EH (cell line): ENCODE data around the gene ABHD5.
A peak's percentile ranks its signal among the peaks of the same experiment; 100 is the strongest.

Source experiments
- DNase-seq: peaks from one replicate; pipeline ENCODE4 v3.0.0-alpha.2; 2015; ENCODE audit warnings: low read depth

Gene ABHD5

DNA sequence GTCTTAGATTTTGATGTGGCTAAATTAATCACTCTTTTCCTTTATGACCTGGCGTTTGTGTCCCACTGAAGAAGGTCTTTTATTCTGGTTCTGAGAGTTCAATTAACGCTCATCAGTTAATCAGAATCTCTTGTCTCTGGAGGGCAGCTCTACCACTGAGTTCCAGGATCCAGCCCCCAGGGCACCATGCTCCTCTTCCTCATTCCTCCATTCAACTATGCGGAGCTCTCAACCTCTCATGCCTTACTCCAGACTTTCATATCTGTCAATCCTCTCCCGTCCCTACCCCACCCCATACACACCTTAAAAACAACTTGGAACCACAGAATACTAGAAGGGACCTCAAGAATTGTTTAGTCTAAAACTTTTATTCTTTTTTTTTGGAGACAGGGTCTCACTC, 4.8 kb upstream of the ABHD5 start:
- no peak for DNase-seq

GRCh38 chr3:43686333-43686699, 4.4 kb upstream of the ABHD5 start:
- DNase-seq: no peak

DNA sequence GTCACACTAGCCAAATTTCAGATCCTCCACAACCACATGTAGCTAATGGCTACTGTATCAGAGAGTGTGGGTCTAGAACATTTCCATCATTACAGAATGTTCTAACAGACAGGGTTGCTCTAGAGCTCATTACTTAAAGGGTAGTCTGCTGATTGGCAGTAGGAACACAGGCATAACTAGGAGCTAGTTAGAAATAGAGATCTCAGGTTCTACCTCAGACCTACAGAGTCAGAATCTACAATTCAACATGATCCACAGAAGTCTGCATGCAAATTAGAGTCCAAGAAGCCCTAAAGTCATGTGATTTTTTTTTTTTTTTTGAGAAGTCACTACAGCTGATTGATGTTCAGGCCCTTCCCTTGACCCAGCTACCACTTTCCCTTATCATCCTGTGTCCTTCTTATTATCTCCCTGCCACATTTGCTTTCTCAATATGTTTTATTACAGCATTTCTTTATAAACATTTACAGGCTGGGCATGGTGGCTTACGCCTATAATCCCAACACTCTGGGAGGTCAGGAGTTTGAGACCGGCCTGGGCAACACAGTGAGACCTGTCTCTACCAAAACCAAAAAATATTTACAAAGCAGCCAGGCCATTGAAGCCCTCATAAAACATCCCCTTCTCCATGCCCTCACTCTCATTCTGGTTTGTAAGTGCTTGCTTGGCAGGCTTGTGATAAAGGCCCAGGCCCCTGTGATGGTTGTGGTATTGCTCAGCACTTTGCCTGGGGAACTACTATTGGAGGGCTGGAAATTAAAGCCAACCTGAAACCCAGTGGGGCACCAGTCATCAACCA, 3.8 kb upstream of the ABHD5 start:
- no peak for DNase-seq

GRCh38 chr3:43687499-43687811, 3.3 kb upstream of the ABHD5 start:
- no peak for DNase-seq

DNA sequence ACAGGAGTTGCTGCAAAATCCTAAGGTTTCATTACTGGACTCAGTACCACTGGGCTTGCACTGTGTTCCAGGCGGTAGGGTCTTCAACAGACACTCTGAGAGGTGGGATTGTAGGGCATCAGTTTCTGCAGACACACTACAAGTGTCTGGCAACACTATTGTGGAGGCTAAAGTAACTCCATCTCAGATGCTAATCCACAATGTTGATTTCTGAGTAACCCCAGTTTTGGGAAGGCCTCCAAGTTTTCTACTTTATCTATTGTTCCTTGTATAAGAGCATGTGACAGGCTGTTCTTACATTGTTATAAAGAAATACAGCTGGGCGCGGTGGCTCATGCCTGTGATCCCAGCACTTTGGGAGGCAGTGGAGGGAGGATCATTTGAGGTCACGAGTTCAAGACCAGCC, 2.5 kb upstream of the ABHD5 start:
- DNase-seq: no peak

DNA sequence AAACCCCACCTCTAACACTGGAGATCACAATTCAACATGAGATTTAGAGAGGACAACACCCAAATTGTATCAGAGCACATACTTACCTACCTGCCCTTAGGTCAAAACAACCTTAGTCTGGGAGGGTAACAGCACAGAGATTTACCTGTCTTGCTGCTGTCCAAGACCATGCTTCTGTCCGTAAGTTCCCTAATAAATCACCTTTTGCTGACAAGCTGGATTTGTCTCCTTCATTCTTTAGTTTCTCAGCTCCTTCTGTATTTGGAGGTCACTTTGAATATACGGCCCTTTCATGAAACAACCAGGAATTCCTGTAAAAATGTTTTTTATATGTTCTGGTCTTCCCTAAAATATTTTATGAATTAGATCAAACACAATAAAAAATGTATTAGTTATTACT, 1.6 kb upstream of the ABHD5 start:
- no peak for DNase-seq

DNA sequence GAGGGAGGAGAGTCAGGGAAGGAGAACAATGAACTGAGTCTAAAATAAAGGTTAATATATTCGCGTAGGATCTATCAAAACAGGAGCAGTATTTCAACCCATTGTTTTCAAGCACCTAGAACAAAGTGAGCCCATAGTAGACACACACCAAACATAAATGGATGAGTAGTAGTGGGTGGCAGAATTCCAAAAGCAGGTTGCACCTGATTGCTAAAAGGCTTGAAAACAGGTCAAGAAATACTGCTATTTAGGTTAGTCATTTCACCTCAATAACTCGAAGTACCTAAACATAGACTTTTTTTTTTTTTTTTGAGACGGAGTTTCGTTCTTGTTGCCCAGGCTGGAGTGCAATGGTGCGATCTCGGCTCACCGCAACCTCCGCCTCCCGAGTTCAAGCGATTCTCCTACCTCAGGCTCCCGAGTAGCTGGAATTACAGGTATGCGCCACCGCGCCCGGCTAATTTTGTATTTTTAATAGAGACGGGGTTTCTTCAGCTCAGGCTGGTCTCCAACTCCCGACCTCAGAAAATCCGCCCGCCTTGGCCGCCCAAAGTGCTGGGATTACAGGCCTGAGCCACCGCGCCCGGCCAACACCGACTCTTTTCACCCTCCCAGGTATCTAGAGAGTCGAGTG, 855 bp upstream of the ABHD5 start:
- DNase-seq: no peak

DNA sequence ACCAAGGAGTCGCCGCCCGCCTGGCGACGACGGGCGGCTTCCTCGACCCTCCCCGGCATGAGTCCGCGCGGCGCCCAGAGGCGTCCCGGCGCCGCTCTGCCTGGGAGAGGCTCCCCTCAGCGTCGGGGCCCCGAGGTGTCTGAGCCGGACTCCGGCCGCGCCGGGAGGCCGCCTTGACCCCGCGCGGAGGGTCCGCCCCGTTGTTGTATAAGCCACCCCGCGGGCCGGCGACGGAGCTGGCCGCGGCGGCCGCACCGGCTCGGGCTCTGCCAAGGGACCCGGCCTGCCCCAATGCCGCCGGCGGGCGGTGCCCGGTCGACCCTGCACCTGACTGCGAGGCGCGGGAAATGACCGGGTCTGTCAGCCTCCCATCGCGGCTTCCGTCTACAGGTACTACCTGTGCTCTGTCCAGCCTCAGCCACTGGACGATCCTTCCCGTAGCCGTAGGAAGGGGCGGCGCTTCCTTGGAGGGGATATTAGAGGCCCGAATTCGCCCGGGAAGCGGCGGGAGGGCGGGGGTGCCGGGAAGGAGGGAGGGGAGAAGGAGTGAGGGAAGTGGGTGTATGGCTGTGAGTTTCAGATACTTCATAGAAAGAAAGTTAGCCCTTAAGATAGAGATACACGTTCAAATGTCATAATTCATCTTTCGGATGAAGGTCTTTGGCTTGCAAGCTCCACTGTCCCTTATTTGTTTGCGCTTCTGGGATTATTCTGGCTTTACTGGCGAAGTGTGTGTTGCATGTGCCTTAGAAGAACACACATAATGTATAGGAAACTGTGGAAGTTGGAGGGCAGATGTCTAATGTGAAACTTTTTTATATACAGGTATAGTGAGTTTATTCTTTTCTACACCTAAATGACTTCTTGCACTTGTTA, 620 bp downstream of the ABHD5 start:
- peak; percentile 56 for DNase-seq

- peak; percentile 9 for DNase-seq
Observed at GRCh38 chr3:43692085-43692855, 1.5 kb downstream of the ABHD5 start.

GRCh38 chr3:43692971-43693370, 2.2 kb downstream of the ABHD5 start:
- no peak for DNase-seq

DNA sequence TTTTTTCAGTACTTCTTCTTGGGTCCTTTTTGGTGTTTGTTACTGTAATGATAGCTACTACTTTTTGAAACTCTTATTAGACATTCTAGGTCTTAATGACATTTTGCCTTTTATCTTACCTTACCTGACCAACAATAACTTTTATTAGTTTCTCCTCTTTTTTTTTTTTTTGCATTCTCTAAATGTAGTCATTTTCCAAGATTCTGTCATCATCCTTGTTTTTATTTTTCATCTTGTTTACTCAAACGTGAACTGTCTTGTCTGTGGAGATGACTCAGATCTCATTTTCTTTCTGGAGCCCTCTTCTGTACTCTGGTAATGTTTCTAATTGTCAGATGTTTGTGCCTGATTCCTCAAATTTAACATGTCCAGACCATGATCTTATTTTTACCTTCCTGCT, 2.9 kb downstream of the ABHD5 start:
- DNase-seq: peak; percentile 23

GRCh38 chr3:43695443-43695842, 4.7 kb downstream of the ABHD5 start:
- peak; percentile 60 for DNase-seq

GRCh38 chr3:43695863-43696262, 5.1 kb downstream of the ABHD5 start:
- DNase-seq: no peak

GRCh38 chr3:43696441-43696840, 5.7 kb downstream of the ABHD5 start:
- DNase-seq: no peak

DNA sequence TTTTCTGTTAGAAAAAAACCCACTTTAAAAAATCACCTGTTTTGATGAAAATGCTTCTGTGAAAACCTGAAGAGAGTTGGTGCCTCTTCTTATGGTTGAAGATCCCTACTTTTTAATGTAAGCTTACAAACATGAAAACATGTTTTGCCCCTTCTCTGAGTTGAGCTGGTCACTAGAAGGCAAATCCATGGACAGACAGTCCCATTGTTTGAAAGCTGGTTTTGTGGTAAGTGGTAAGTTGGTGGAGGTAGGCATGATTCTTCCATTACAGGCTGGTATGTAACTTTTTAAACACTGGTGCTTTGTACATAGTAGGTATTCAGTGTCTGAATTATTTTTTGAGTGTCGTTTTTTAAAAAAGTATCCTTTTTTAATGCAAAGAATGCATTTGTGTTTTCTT, 6.1 kb downstream of the ABHD5 start:
- no peak for DNase-seq

DNA sequence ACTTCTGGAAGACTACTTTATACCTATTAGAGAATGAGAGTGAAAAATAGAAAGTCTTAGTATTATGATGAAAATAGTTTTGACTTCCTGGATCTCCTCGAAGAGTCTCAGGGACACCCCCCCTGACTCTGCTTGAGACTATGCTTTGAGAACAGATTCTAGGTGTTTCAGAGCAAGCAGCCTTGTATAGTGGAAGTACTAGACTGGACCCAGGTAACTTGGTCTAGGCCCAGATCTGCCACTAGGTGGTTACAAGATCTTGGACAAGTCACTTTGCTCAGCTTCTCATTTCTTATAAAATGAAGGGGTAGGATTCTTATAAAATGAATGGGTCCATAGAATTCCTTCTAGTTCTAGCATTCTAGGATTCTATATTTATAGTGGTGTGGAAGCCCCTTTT, 9.1 kb downstream of the ABHD5 start:
- DNase-seq: peak; percentile 26

- no peak for DNase-seq
Observed at GRCh38 chr3:43704697-43705096, 14.0 kb downstream of the ABHD5 start.

GRCh38 chr3:43706342-43706741, 15.6 kb downstream of the ABHD5 start:
- DNase-seq: no peak

DNA sequence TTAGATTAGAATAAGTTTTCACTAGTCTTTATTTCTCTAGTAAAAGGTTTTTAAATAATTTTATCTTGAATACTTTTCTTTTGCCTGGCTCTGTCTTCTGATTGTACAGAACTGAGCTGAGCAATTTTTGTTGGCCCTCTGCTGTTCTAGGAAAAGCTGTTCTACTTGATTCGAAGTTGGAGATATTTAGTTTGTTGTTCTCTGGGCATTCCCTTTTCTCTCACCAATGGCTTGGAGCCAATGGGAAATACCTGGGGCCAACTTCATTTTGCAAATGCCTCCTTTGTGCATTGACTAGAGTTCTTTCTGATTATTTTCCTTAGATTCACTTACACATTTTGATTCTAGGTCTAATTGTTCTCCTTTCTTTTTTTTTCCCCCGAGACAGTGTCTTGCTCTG, 16.5 kb downstream of the ABHD5 start:
- DNase-seq: no peak

- DNase-seq: peak; percentile 94
Observed at GRCh38 chr3:43707998-43708397, 17.3 kb downstream of the ABHD5 start.

DNA sequence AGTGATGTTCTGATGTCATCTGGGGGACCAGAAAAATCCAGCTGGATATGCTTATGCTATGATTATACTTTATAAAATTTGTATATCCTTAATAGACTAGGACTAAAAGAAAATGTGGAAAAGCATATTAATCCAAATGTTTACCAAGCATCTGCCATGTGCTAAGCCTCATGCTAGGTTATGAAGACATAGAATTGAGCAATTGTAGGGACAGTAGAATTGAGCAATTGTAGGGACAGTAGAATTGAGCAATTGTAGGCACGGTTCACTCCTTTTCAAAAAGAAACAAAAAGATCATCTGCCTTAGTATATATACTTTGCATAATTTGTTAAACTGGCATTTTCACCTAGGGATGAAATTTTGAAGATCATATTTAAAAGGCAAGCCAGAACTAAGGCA, 18.3 kb downstream of the ABHD5 start:
- DNase-seq: peak; percentile 64

DNA sequence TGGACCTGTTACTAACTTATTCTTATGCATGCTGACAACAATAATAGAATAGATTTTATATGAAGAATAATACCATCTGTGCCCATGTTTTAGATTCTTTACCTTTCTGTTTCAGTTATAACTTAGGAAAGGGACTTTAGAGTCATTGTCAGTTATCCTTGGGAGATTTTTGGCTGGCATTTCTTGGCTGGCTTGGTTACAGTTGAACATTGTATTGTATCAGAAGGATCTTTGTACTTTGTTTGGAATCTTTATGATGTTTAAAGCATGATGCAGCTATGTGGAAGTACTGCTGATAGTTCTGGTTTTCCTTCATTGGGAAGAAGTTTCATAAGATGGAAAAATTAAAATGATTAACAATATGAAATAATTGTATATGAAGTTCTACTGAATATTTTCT, 19.9 kb downstream of the ABHD5 start:
- no peak for DNase-seq
